HepG2 (cell line): Measurements from ENCODE around the gene ASXL3. TPM values are rescaled to one million over a fixed set of nuclear protein-coding genes. Genes with fewer than 3 reads are reported as not detected.

Experiments used
- ATAC-seq: fragments of 200-7000 bp; cut with Tn5 transposase; 3 replicates; pipeline ENCODE4 v1.9.1; 2020; ENCODE audit warnings: mild to moderate bottlenecking, moderate library complexity
- BruUV-seq: library from RNA; stranded (reverse); fragments of 400-500 nt; replicated peaks from 2 replicates; lab custom pipeline; 2021; lab: Mats Ljungman, UMichigan
- CTCF ChIA-PET: fragments of 300-600 bp; formaldehyde crosslinking; extraction: SDS; loops from one replicate; lab custom pipeline; 2021; ENCODE audit warnings: low total read pairs, inconsistent platforms, low intra/inter-chr PET ratio; lab: Yijun Ruan, JAX
- POLR2A ChIA-PET: fragments of 350-600 bp; sonication (Branson Sonifier 250); formaldehyde crosslinking; loops from one replicate; lab custom pipeline; 2020; ENCODE audit warnings: antibody characterized with exemption, inconsistent platforms; lab: Yijun Ruan, JAX
- DNase-seq: peaks from one replicate; pipeline ENCODE4 v3.0.0-alpha.2; 2015; ENCODE audit warnings: low spot score
- FAIRE-seq: peaks from 3 replicates; lab custom pipeline; 2011; peaks lifted over from hg19 to GRCh38; lab: Jason Lieb, UNC
- H2AFZ ChIP-seq: one replicate; pipeline ENCODE4 v1.6.1; 2011; ENCODE audit warnings: low read length, inconsistent platforms
- H3K27ac ChIP-seq: fragments of 300-600 bp; 3 replicates; pipeline ENCODE4 v1.8.0; 2011; ENCODE audit warnings: mixed run types, mild to moderate bottlenecking, mixed read lengths, low read length, inconsistent platforms; ENCODE audit not compliant: insufficient read depth; ENCODE audit errors: extremely low read length
- H3K27me3 ChIP-seq, 2 experiments: fragments of 200-600 bp in 1 of 2; 2 replicates in 1 of 2; 3 replicates in 1 of 2; pipeline versions ENCODE4 v1.6.0 to v1.8.0; 2011; ENCODE audit warnings: low read length in 2 of 2, mild to moderate bottlenecking in 2 of 2, moderate library complexity in 2 of 2, inconsistent platforms in 1 of 2; ENCODE audit not compliant: insufficient read depth in 2 of 2, control insufficient read depth in 1 of 2
- H3K36me3 ChIP-seq, 2 experiments: fragments of 200-600 bp in 1 of 2; replicated peaks in 1 of 2; 2 replicates in 1 of 2; 3 replicates in 1 of 2; pipeline versions ENCODE4 v1.5.1 to v1.8.0; 2011; ENCODE audit warnings: low read length in 2 of 2, inconsistent platforms in 1 of 2; ENCODE audit not compliant: insufficient read depth in 2 of 2, control insufficient read depth in 1 of 2
- H3K4me1 ChIP-seq: 2 replicates; pipeline ENCODE4 v1.5.1; 2012; ENCODE audit warnings: low read length, inconsistent platforms; ENCODE audit not compliant: insufficient read depth
- H3K4me2 ChIP-seq: 2 replicates; pipeline ENCODE4 v1.6.0; 2011; ENCODE audit warnings: low read depth, low read length, inconsistent platforms
- H3K4me3 ChIP-seq, 3 experiments: fragments of 200-600 bp in 1 of 3; sonication (generic), shearing (Covaris generic) in 1 of 3; replicated peaks in 1 of 3; 2 replicates each; pipeline ENCODE4 v1.5.1; 2011 to 2016; ENCODE audit warnings: low read length in 3 of 3, inconsistent platforms in 2 of 3, low read depth in 2 of 3, mild to moderate bottlenecking in 2 of 3, control low read depth in 1 of 3, mixed read lengths in 1 of 3; ENCODE audit not compliant: insufficient read depth in 1 of 3
- H3K79me2 ChIP-seq: one replicate; pipeline ENCODE4 v1.6.1; 2011; ENCODE audit warnings: low read length, inconsistent platforms; ENCODE audit not compliant: insufficient read depth
- H3K9ac ChIP-seq: 2 replicates; pipeline ENCODE4 v1.6.0; 2011; ENCODE audit warnings: mild to moderate bottlenecking, low read depth, low read length, inconsistent platforms; ENCODE audit not compliant: insufficient read depth
- H3K9me3 ChIP-seq: 2 replicates; pipeline ENCODE4 v1.5.1; 2012; ENCODE audit warnings: mild to moderate bottlenecking, low read length
- H4K20me1 ChIP-seq: 2 replicates; pipeline ENCODE4 v1.6.0; 2011; ENCODE audit warnings: inconsistent platforms, mild to moderate bottlenecking, low read length, moderate library complexity; ENCODE audit not compliant: insufficient read depth
- DR1 ChIP-seq: sonication (generic); formaldehyde crosslinking; IDR thresholded peaks from 2 replicates; pipeline ENCODE4 v1.8.0; 2021; ENCODE audit warnings: mild to moderate bottlenecking, missing genetic modification reagents, inconsistent platforms
- FOXC1 ChIP-seq: sonication (generic); formaldehyde crosslinking; IDR thresholded peaks from 2 replicates; pipeline ENCODE4 v1.8.0; 2022; ENCODE audit warnings: mild to moderate bottlenecking, missing genetic modification reagents, borderline replicate concordance
- ZFX ChIP-seq: sonication (generic); formaldehyde crosslinking; IDR thresholded peaks from 2 replicates; pipeline ENCODE4 v1.4.0; 2020; ENCODE audit warnings: mild to moderate bottlenecking, low read depth, missing genetic modification reagents, moderate library complexity
- WGBS: methylation state at CpG from one replicate; pipeline ENCODE4 v1.1.6; 2017; ENCODE audit warnings: low lambda C conversion rate; 5-methylcytosine and 5-hydroxymethylcytosine counted together
- in situ Hi-C: cut with HindIII; loops from 2 replicates; pipeline ENCODE4 v1.10.0; 2017; ENCODE audit warnings: low pct_unique_long_range_greater_than_20kb; ENCODE audit not compliant: extremely low pct_ligation_motif_present
- intact Hi-C: fragments of 100-400 bp; cut with micrococcal nuclease; formaldehyde crosslinking; loops from one replicate; pipeline ENCODE4 v1.10.0; 2022; ENCODE audit not compliant: unreplicated experiment
- polyA plus RNA-seq, 8 experiments: library from polyadenylated mRNA; depleted of rRNA in 3 of 8; stranded (reverse) in 7 of 8; unstranded in 1 of 8; fragments of >200 nt; fragmentation: Illumina TruSeq in 4 of 8; extraction: Trizol in 4 of 8; gene quantifications; 2 replicates each; pipeline versions ENCODE4 v1.2.1 to v1.2.3, GENCODE V29; 2011 to 2016; ENCODE audit warnings: low read depth in 4 of 8, missing spikeins in 1 of 8, mixed read lengths in 1 of 8; ENCODE audit not compliant: insufficient read depth in 1 of 8
- total RNA-seq, 5 experiments: library from RNA; depleted of rRNA; stranded (reverse); fragments of >200 nt; fragmentation: Illumina TruSeq; extraction: Trizol; gene quantifications; 2 replicates each; pipeline ENCODE4 v1.2.3, GENCODE V29; 2016; ENCODE audit warnings: low read depth in 1 of 5
- TF ChIP-seq, protein P1 (sequence below): sonication (generic); formaldehyde crosslinking; IDR thresholded peaks from 2 replicates; pipeline ENCODE4 v1.4.0; 2020; ENCODE audit warnings: mild to moderate bottlenecking, missing genetic modification reagents
- TF ChIP-seq, protein P2 (sequence below): sonication (generic); formaldehyde crosslinking; IDR thresholded peaks from 2 replicates; pipeline ENCODE4 v1.4.0; 2020; ENCODE audit warnings: low read depth, mild to moderate bottlenecking, missing genetic modification reagents

Gene ASXL3
- total and polyA plus RNA-seq, 2 of the 13 experiments (the other 11 are each of a cell fraction or from before 2014, with no cell fraction given), result not detected

DNA sequence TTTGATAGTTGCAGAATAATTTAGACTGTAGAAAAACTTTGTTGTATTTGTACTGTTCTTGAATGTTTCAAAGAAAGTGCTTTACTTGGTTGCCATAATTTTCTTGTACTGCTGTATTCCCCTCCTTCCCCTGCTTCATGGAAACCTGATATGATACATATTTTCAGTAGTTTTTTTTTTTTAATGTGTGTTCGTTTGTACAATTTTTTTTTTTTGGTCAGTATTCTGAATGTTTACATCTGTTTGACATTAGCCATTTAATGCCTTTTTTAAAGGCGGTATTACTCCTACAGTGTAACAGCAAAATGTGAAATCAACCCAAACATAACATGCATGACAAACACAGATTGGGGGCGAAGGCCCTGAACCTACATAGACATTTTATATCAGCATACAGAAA is 172.3 kb downstream of the ASXL3 start:
- intact Hi-C loops (loop anchor here (5.0 kb wide), 1 partner anchor 282 kb away; no protein-coding TSS in a partner anchor), in situ Hi-C loops (loop anchor here (25.0 kb wide), 1 partner anchor 513 kb away; no protein-coding TSS in a partner anchor)
- Histone ChIP-seq H3K79me2 (no peaks in the 10 kb centered on the region), H3K27ac (no peak overlapping the region), H4K20me1 (no peaks in the 10 kb centered on the region), H3K36me3 (no peaks in the 10 kb centered on the region)
- TF ChIP-seq FOXC1 (CRISPR knock-in tag), result no peak
- TF ChIP-seq, protein P1, sequence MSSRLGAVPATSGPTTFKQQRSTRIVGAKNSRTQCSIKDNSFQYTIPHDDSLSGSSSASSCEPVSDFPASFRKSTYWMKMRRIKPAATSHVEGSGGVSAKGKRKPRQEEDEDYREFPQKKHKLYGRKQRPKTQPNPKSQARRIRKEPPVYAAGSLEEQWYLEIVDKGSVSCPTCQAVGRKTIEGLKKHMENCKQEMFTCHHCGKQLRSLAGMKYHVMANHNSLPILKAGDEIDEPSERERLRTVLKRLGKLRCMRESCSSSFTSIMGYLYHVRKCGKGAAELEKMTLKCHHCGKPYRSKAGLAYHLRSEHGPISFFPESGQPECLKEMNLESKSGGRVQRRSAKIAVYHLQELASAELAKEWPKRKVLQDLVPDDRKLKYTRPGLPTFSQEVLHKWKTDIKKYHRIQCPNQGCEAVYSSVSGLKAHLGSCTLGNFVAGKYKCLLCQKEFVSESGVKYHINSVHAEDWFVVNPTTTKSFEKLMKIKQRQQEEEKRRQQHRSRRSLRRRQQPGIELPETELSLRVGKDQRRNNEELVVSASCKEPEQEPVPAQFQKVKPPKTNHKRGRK (CRISPR knock-in tag), result no peak
- TF ChIP-seq DR1 (CRISPR knock-in tag), result no peak
- TF ChIP-seq, protein P2, sequence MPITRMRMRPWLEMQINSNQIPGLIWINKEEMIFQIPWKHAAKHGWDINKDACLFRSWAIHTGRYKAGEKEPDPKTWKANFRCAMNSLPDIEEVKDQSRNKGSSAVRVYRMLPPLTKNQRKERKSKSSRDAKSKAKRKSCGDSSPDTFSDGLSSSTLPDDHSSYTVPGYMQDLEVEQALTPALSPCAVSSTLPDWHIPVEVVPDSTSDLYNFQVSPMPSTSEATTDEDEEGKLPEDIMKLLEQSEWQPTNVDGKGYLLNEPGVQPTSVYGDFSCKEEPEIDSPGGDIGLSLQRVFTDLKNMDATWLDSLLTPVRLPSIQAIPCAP (CRISPR knock-in tag), result no peak
- no peak for TF ChIP-seq ZFX
- TF ChIP-seq, all 625 proteins: peak for 0
- no peaks in the 10 kb centered on the region for H3K9me3 ChIP-seq
- no TSS peak for BruUV-seq
- ATAC-seq (no peak), DNase-seq (no peak), FAIRE-seq (no peak)
- 3% methylated on average over 3 of the region's 3 CpGs for WGBS
- CTCF ChIA-PET, result no interaction called here
- no peaks in the 10 kb centered on the region for H3K27me3 ChIP-seq
- POLR2A ChIA-PET, result no interaction called here
- no peak overlapping the region for H3K4me3 ChIP-seq
- no peak overlapping the region for H3K9ac ChIP-seq
- H3K4me1 ChIP-seq, result no peaks in the 10 kb centered on the region
- H3K4me2 ChIP-seq, result no peak overlapping the region
- no peak overlapping the region for H2AFZ ChIP-seq
